Stimulated activated naive B cell treated with anti-CD40 and anti-IgM and Interleukin-4, amounts not matched to agents 10 μg/mL and 1 μg/mL and 100 μg/mL, for 72 hours (primary cell): ENCODE results near the gene UNK.

Source experiments
- ATAC-seq, 2 donors: fragments of 150-1000 bp; cut with Tn5 transposase; replicated peaks; 2 replicates each; pipeline ENCODE4 v1.10.0; 2021; ENCODE audit warnings: moderate library complexity in 1 of 2
- DNase-seq: peaks from one replicate; pipeline ENCODE4 v3.0.0; 2021
- H3K27ac Mint-ChIP-seq: one replicate; pipeline ENCODE4 v1.8.0; 2022; ENCODE audit warnings: mild to moderate bottlenecking, mixed read lengths
- H3K27me3 Mint-ChIP-seq, 2 donors: one replicate each; pipeline ENCODE4 v1.8.0; 2022; ENCODE audit warnings: mixed read lengths in 2 of 2
- H3K36me3 Mint-ChIP-seq, 2 donors: one replicate each; pipeline ENCODE4 v1.8.0; 2022; ENCODE audit warnings: mixed read lengths in 2 of 2, mild to moderate bottlenecking in 1 of 2
- H3K4me1 Mint-ChIP-seq, 2 donors: one replicate each; pipeline ENCODE4 v1.8.0; 2022; ENCODE audit warnings: mixed read lengths in 2 of 2, mild to moderate bottlenecking in 1 of 2
- H3K4me3 Mint-ChIP-seq, 2 donors: one replicate each; pipeline ENCODE4 v1.8.0; 2022; ENCODE audit warnings: mild to moderate bottlenecking in 2 of 2, mixed read lengths in 2 of 2, moderate library complexity in 1 of 2
- H3K9me3 Mint-ChIP-seq, 2 donors: one replicate each; pipeline ENCODE4 v1.8.0; 2022; ENCODE audit warnings: mixed read lengths in 2 of 2, mild to moderate bottlenecking in 1 of 2

UNK gene

GRCh38 chr17:75830164-75831031 lies 45.8 kb downstream of the UNK start:
- DNase-seq (no peak), ATAC-seq (no peak)
- Mint-ChIP-seq H3K4me1 (peaks cover 22 to 37% of the 10 kb centered on the region in 2 donors), H3K27me3 (no peaks in the 10 kb centered on the region), H3K36me3 (peaks cover 36 to 44% of the 10 kb centered on the region in 2 donors), H3K27ac (no peak overlapping the region), H3K9me3 (no peaks in the 10 kb centered on the region), H3K4me3 (no peak overlapping the region)

- Mint-ChIP-seq H3K36me3 (peaks cover 35 to 44% of the 10 kb centered on the region in 2 donors), H3K9me3 (no peaks in the 10 kb centered on the region), H3K27me3 (no peaks in the 10 kb centered on the region), H3K4me3 (no peak overlapping the region), H3K27ac (no peak overlapping the region), H3K4me1 (peaks cover 22 to 35% of the 10 kb centered on the region in 2 donors)
- DNase-seq (no peak), ATAC-seq (no peak)
Measured at GRCh38 chr17:75831032-75831571, 46.5 kb downstream of the UNK start.

GRCh38 chr17:75832164-75832651 lies 47.6 kb downstream of the UNK start:
- no peaks in the 10 kb centered on the region for H3K9me3 Mint-ChIP-seq
- H3K27me3 Mint-ChIP-seq: no peaks in the 10 kb centered on the region
- no peak for DNase-seq
- no peak for ATAC-seq
- peaks cover 30 to 41% of the 10 kb centered on the region in 2 donors for H3K36me3 Mint-ChIP-seq
- no peak overlapping the region for H3K4me3 Mint-ChIP-seq
- H3K4me1 Mint-ChIP-seq: peaks cover 19 to 28% of the 10 kb centered on the region in 2 donors
- peak overlapping the region; percentile 47 for H3K27ac Mint-ChIP-seq

GRCh38 chr17:75832652-75833400 lies 48.2 kb downstream of the UNK start:
- peaks cover 31 to 44% of the 10 kb centered on the region in 2 donors for H3K36me3 Mint-ChIP-seq
- peak in 1 of 2 donors; percentile 20 for ATAC-seq
- peaks cover 19 to 23% of the 10 kb centered on the region in 2 donors for H3K4me1 Mint-ChIP-seq

GRCh38 chr17:75834279-75834920 lies 49.8 kb downstream of the UNK start:
- Mint-ChIP-seq H3K27ac (peak overlapping the region; percentile 25), H3K27me3 (no peaks in the 10 kb centered on the region), H3K4me3 (no peak overlapping the region), H3K4me1 (peaks cover 13 to 23% of the 10 kb centered on the region in 2 donors), H3K36me3 (peaks cover 38 to 51% of the 10 kb centered on the region in 2 donors), H3K9me3 (no peaks in the 10 kb centered on the region)
- ATAC-seq (no peak), DNase-seq (no peak)

More at GRCh38 chr17:75832652-75833400, 48.2 kb downstream of the UNK start:
- Mint-ChIP-seq H3K4me3 (no peak overlapping the region), H3K9me3 (no peaks in the 10 kb centered on the region), H3K27ac (peak overlapping the region; percentile 38), H3K27me3 (no peaks in the 10 kb centered on the region)
- DNase-seq: no peak

- Mint-ChIP-seq H3K27ac (no peak overlapping the region), H3K36me3 (peaks cover 33 to 49% of the 10 kb centered on the region in 2 donors), H3K9me3 (no peaks in the 10 kb centered on the region), H3K4me1 (peaks cover 13 to 23% of the 10 kb centered on the region in 2 donors), H3K4me3 (no peak overlapping the region), H3K27me3 (no peaks in the 10 kb centered on the region)
- DNase-seq (no peak), ATAC-seq (no peak)
Measured at GRCh38 chr17:75834928-75835653, 50.5 kb downstream of the UNK start.

GRCh38 chr17:75835654-75835987 lies 51.0 kb downstream of the UNK start:
- Mint-ChIP-seq H3K36me3 (peaks cover 30 to 44% of the 10 kb centered on the region in 2 donors), H3K27ac (no peak overlapping the region)
- ATAC-seq: no peak

GRCh38 chr17:75836605-75837004 lies 52.0 kb downstream of the UNK start:
- no peak for ATAC-seq
- H3K36me3 Mint-ChIP-seq: peaks cover 27 to 42% of the 10 kb centered on the region in 2 donors

More at GRCh38 chr17:75835654-75835987, 51.0 kb downstream of the UNK start:
- DNase-seq: no peak
- H3K9me3 Mint-ChIP-seq: no peaks in the 10 kb centered on the region
- H3K4me1 Mint-ChIP-seq: peaks cover 13 to 23% of the 10 kb centered on the region in 2 donors
- H3K4me3 Mint-ChIP-seq: no peak overlapping the region
- no peaks in the 10 kb centered on the region for H3K27me3 Mint-ChIP-seq

GRCh38 chr17:75837899-75838298 lies 53.3 kb downstream of the UNK start:
- Mint-ChIP-seq H3K4me3 (no peak overlapping the region), H3K9me3 (no peaks in the 10 kb centered on the region), H3K4me1 (peaks cover 9 to 23% of the 10 kb centered on the region in 2 donors), H3K27ac (no peak overlapping the region), H3K36me3 (peaks cover 27 to 40% of the 10 kb centered on the region in 2 donors), H3K27me3 (no peaks in the 10 kb centered on the region)
- DNase-seq (no peak), ATAC-seq (no peak)

More at GRCh38 chr17:75836605-75837004, 52.0 kb downstream of the UNK start:
- no peaks in the 10 kb centered on the region for H3K27me3 Mint-ChIP-seq
- no peak for DNase-seq
- no peak overlapping the region for H3K27ac Mint-ChIP-seq
- peaks cover 13 to 23% of the 10 kb centered on the region in 2 donors for H3K4me1 Mint-ChIP-seq
- no peaks in the 10 kb centered on the region for H3K9me3 Mint-ChIP-seq
- no peak overlapping the region for H3K4me3 Mint-ChIP-seq

GRCh38 chr17:75838410-75838809 lies 53.8 kb downstream of the UNK start:
- H3K27ac Mint-ChIP-seq: no peak overlapping the region
- no peaks in the 10 kb centered on the region for H3K27me3 Mint-ChIP-seq
- peaks cover 26 to 39% of the 10 kb centered on the region in 2 donors for H3K36me3 Mint-ChIP-seq
- H3K9me3 Mint-ChIP-seq: no peaks in the 10 kb centered on the region
- ATAC-seq (no peak), DNase-seq (no peak)
- peaks cover 9 to 22% of the 10 kb centered on the region in 2 donors for H3K4me1 Mint-ChIP-seq
- H3K4me3 Mint-ChIP-seq: no peak overlapping the region

- ATAC-seq (no peak), DNase-seq (no peak)
- Mint-ChIP-seq H3K36me3 (peaks cover 15 to 25% of the 10 kb centered on the region in 2 donors), H3K4me3 (no peak overlapping the region), H3K9me3 (no peaks in the 10 kb centered on the region), H3K27ac (no peak overlapping the region), H3K27me3 (no peaks in the 10 kb centered on the region), H3K4me1 (peaks cover 11 to 25% of the 10 kb centered on the region in 2 donors)
Measured at GRCh38 chr17:75839942-75840798, 55.6 kb downstream of the UNK start.

GRCh38 chr17:75840799-75841164 lies 56.2 kb downstream of the UNK start:
- H3K4me1 Mint-ChIP-seq: peaks cover 16 to 31% of the 10 kb centered on the region in 2 donors
- H3K4me3 Mint-ChIP-seq: no peak overlapping the region

GRCh38 chr17:75842411-75842810 lies 57.8 kb downstream of the UNK start:
- no peaks in the 10 kb centered on the region for H3K9me3 Mint-ChIP-seq
- H3K4me3 Mint-ChIP-seq: peak overlapping the region; percentile 21 to 37
- no peak for ATAC-seq
- no peak overlapping the region for H3K27ac Mint-ChIP-seq
- DNase-seq: no peak
- peaks cover 21 to 41% of the 10 kb centered on the region in 2 donors for H3K4me1 Mint-ChIP-seq
- H3K27me3 Mint-ChIP-seq: no peaks in the 10 kb centered on the region
- H3K36me3 Mint-ChIP-seq: peaks cover 34 to 41% of the 10 kb centered on the region in 2 donors

More at GRCh38 chr17:75840799-75841164, 56.2 kb downstream of the UNK start:
- H3K36me3 Mint-ChIP-seq: peaks cover 21 to 30% of the 10 kb centered on the region in 2 donors
- H3K9me3 Mint-ChIP-seq: no peaks in the 10 kb centered on the region
- H3K27ac Mint-ChIP-seq: no peak overlapping the region
- DNase-seq (no peak), ATAC-seq (no peak)
- no peaks in the 10 kb centered on the region for H3K27me3 Mint-ChIP-seq
